ENCODE measurements around the gene BAIAP2L2.

The BAIAP2L2 gene

GRCh38 chr22:38137876-38138687 lies 27.6 kb upstream of the BAIAP2L2 start:
- DNase-seq (ENCODE audit: low read depth in 1 of 2, low spot score in 1 of 2), result no peak
- no peak for TF ChIP-seq JUND (IDR thresholded peaks at IDR 0.05; ENCODE audit: low read depth)
- in situ Hi-C loops (cut with HindIII; ENCODE audit: low pct_unique_long_range_greater_than_20kb, low sequenced_read_pairs), result no loop called here

GRCh38 chr22:38136607-38137006 lies 26.1 kb upstream of the BAIAP2L2 start:
- TF ChIP-seq JUND (IDR thresholded peaks at IDR 0.05; ENCODE audit: low read depth), result no peak

GRCh38 chr22:38135133-38135706 lies 24.7 kb upstream of the BAIAP2L2 start:
- in situ Hi-C loops (cut with HindIII; ENCODE audit: low pct_unique_long_range_greater_than_20kb, low sequenced_read_pairs), result no loop called here
- peak in 1 of 2 experiments; percentile 63 for DNase-seq (ENCODE audit: low read depth in 1 of 2, low spot score in 1 of 2)
- TF ChIP-seq JUND (IDR thresholded peaks at IDR 0.05; ENCODE audit: low read depth), result no peak

More at GRCh38 chr22:38136607-38137006, 26.1 kb upstream of the BAIAP2L2 start:
- DNase-seq (ENCODE audit: low read depth in 1 of 2, low spot score in 1 of 2), result no peak
- in situ Hi-C loops (cut with HindIII; ENCODE audit: low pct_unique_long_range_greater_than_20kb, low sequenced_read_pairs), result no loop called here

- no peak for DNase-seq (ENCODE audit: low read depth in 1 of 2, low spot score in 1 of 2)
- TF ChIP-seq JUND (IDR thresholded peaks at IDR 0.05; ENCODE audit: low read depth), result no peak
- in situ Hi-C loops (cut with HindIII; ENCODE audit: low pct_unique_long_range_greater_than_20kb, low sequenced_read_pairs), result no loop called here
Observed at GRCh38 chr22:38133331-38133730, 22.8 kb upstream of the BAIAP2L2 start.

GRCh38 chr22:38132794-38133193 lies 22.3 kb upstream of the BAIAP2L2 start:
- TF ChIP-seq JUND (IDR thresholded peaks at IDR 0.05; ENCODE audit: low read depth), result no peak
- in situ Hi-C loops (cut with HindIII; ENCODE audit: low pct_unique_long_range_greater_than_20kb, low sequenced_read_pairs), result no loop called here
- DNase-seq (ENCODE audit: low read depth in 1 of 2, low spot score in 1 of 2), result no peak

- no peak for TF ChIP-seq JUND (IDR thresholded peaks at IDR 0.05; ENCODE audit: low read depth)
- DNase-seq (ENCODE audit: low read depth in 1 of 2, low spot score in 1 of 2), result no peak
- in situ Hi-C loops (cut with HindIII; ENCODE audit: low pct_unique_long_range_greater_than_20kb, low sequenced_read_pairs), result no loop called here
Observed at GRCh38 chr22:38132136-38132535, 21.7 kb upstream of the BAIAP2L2 start.

GRCh38 chr22:38131399-38131798 lies 20.9 kb upstream of the BAIAP2L2 start:
- no peak for TF ChIP-seq JUND (IDR thresholded peaks at IDR 0.05; ENCODE audit: low read depth)
- no peak for DNase-seq (ENCODE audit: low read depth in 1 of 2, low spot score in 1 of 2)
- in situ Hi-C loops (cut with HindIII; ENCODE audit: low pct_unique_long_range_greater_than_20kb, low sequenced_read_pairs), result no loop called here

- no peak for DNase-seq (ENCODE audit: low read depth in 1 of 2, low spot score in 1 of 2)
- in situ Hi-C loops (cut with HindIII; ENCODE audit: low pct_unique_long_range_greater_than_20kb, low sequenced_read_pairs), result no loop called here
- TF ChIP-seq JUND (IDR thresholded peaks at IDR 0.05; ENCODE audit: low read depth), result no peak
Observed at GRCh38 chr22:38129856-38130255, 19.4 kb upstream of the BAIAP2L2 start.

GRCh38 chr22:38129021-38129420 lies 18.5 kb upstream of the BAIAP2L2 start:
- no peak for TF ChIP-seq JUND (IDR thresholded peaks at IDR 0.05; ENCODE audit: low read depth)
- no peak for DNase-seq (ENCODE audit: low read depth in 1 of 2, low spot score in 1 of 2)
- in situ Hi-C loops (cut with HindIII; ENCODE audit: low pct_unique_long_range_greater_than_20kb, low sequenced_read_pairs), result no loop called here

GRCh38 chr22:38127869-38128268 lies 17.4 kb upstream of the BAIAP2L2 start:
- no peak for TF ChIP-seq JUND (IDR thresholded peaks at IDR 0.05; ENCODE audit: low read depth)
- in situ Hi-C loops (cut with HindIII; ENCODE audit: low pct_unique_long_range_greater_than_20kb, low sequenced_read_pairs), result no loop called here
- no peak for DNase-seq (ENCODE audit: low read depth in 1 of 2, low spot score in 1 of 2)

GRCh38 chr22:38126928-38127668 lies 16.6 kb upstream of the BAIAP2L2 start:
- in situ Hi-C loops (cut with HindIII; ENCODE audit: low pct_unique_long_range_greater_than_20kb, low sequenced_read_pairs), result no loop called here
- no peak for TF ChIP-seq JUND (IDR thresholded peaks at IDR 0.05; ENCODE audit: low read depth)
- DNase-seq (ENCODE audit: low read depth in 1 of 2, low spot score in 1 of 2), result no peak

- no peak for TF ChIP-seq JUND (IDR thresholded peaks at IDR 0.05; ENCODE audit: low read depth)
- in situ Hi-C loops (cut with HindIII; ENCODE audit: low pct_unique_long_range_greater_than_20kb, low sequenced_read_pairs), result no loop called here
- DNase-seq (ENCODE audit: low read depth in 1 of 2, low spot score in 1 of 2), result no peak
Observed at GRCh38 chr22:38125751-38126201, 15.3 kb upstream of the BAIAP2L2 start.

Data from T47D (cell line).